Small intestine (tissue), 7 donors: Measurements from ENCODE around the gene ALPK1. TPM values are rescaled to one million over a fixed set of nuclear protein-coding genes. Genes with fewer than 3 reads are reported as not detected.

ENCODE experiments used
- DNase-seq, 2 donors: peaks; one replicate each; pipeline versions ENCODE4 v3.0.0 to v3.0.0-alpha.2; 2013
- FAIRE-seq: peaks from 2 replicates; lab custom pipeline; 2012; peaks lifted over from hg19 to GRCh38; lab: Jason Lieb, UNC
- H3K27ac ChIP-seq, 3 donors: one replicate each; pipeline ENCODE4 v1.5.1; 2013; ENCODE audit warnings: low read length in 2 of 3, mild to moderate bottlenecking in 2 of 3, control low read depth in 1 of 3, inconsistent platforms in 1 of 3, low read depth in 1 of 3, moderate library complexity in 1 of 3
- H3K27me3 ChIP-seq, 3 donors: one replicate each; pipeline ENCODE4 v1.6.1; 2013; ENCODE audit warnings: low read length in 3 of 3, inconsistent platforms in 1 of 3; ENCODE audit not compliant: control insufficient read depth in 3 of 3, insufficient read depth in 3 of 3
- H3K36me3 ChIP-seq, 3 donors: one replicate each; pipeline ENCODE4 v1.6.1; 2013; ENCODE audit warnings: low read length in 3 of 3, inconsistent platforms in 1 of 3, low read depth in 1 of 3, mild to moderate bottlenecking in 1 of 3, moderate library complexity in 1 of 3; ENCODE audit not compliant: control insufficient read depth in 3 of 3, insufficient read depth in 2 of 3
- H3K4me1 ChIP-seq, 3 donors: one replicate each; pipeline ENCODE4 v1.6.1; 2013; ENCODE audit warnings: low read length in 2 of 3, inconsistent platforms in 1 of 3, low read depth in 1 of 3, mild to moderate bottlenecking in 1 of 3, moderate library complexity in 1 of 3; ENCODE audit not compliant: control insufficient read depth in 3 of 3, insufficient read depth in 2 of 3
- H3K4me3 ChIP-seq, 3 donors: one replicate each; pipeline ENCODE4 v1.5.1; 2013; ENCODE audit warnings: low read length in 3 of 3, control low read depth in 1 of 3, inconsistent platforms in 1 of 3, low read depth in 1 of 3, mild to moderate bottlenecking in 1 of 3, moderate library complexity in 1 of 3
- H3K9me3 ChIP-seq, 2 donors: one replicate each; pipeline ENCODE4 v1.6.1; 2013; ENCODE audit warnings: low read depth in 1 of 2, low read length in 1 of 2; ENCODE audit not compliant: control insufficient read depth in 2 of 2, insufficient read depth in 1 of 2
- WGBS, 3 donors: extraction: QIAGEN DNeasy Blood & Tissue Kit; methylation state at CpG; one replicate each; pipeline ENCODE4 v1.1.7; 2013; 5-methylcytosine and 5-hydroxymethylcytosine counted together
- polyA plus RNA-seq, 4 donors: library from polyadenylated mRNA; stranded (reverse) in 3 of 4; unstranded in 1 of 4; fragments of 200-250 nt in 3 of 4; fragments of 120-200 nt in 1 of 4; gene quantifications; one replicate each; pipeline versions ENCODE4 v1.2.1 to v1.2.3, GENCODE V29; 2013
- donor health status: healthy with polysubstance abuse.
- donor health status: control.
- donor health status: control.
- donor health status: Bipolar disorder and iron deficiency.
- donor health status: healthy.

Gene ALPK1
- polyA plus RNA-seq, 4 donors, result 4.3 to 26.9 (median 6.1) TPM

GRCh38 chr4:112381996-112382692, 85.0 kb downstream of the ALPK1 start:
- 82 to 88% (median 86%) methylated on average over 6 of the region's 6 CpGs for WGBS, 3 donors
- no peak for FAIRE-seq
- DNase-seq, result no peak

GRCh38 chr4:112386071-112386470, 88.9 kb downstream of the ALPK1 start:
- WGBS, 3 donors, result 89 to 95% (median 93%) methylated on average over 4 of the region's 4 CpGs
- H3K4me1 ChIP-seq, result no peaks in the 10 kb centered on the region
- no peaks in the 10 kb centered on the region for H3K27me3 ChIP-seq
- H3K27ac ChIP-seq, result no peak overlapping the region
- H3K36me3 ChIP-seq, result peaks cover 0 to 5% (median 0%) of the 10 kb centered on the region in 3 donors
- DNase-seq, result no peak
- H3K9me3 ChIP-seq, result no peaks in the 10 kb centered on the region
- FAIRE-seq, result no peak
- H3K4me3 ChIP-seq, result no peak overlapping the region

More at GRCh38 chr4:112381996-112382692, 85.0 kb downstream of the ALPK1 start:
- Histone ChIP-seq H3K27ac (no peak overlapping the region), H3K4me1 (no peaks in the 10 kb centered on the region), H3K27me3 (no peaks in the 10 kb centered on the region), H3K4me3 (no peak overlapping the region), H3K36me3 (peaks cover 0 to 14% (median 0%) of the 10 kb centered on the region in 3 donors), H3K9me3 (no peaks in the 10 kb centered on the region)

- Histone ChIP-seq H3K27ac (no peak overlapping the region), H3K4me3 (no peak overlapping the region), H3K4me1 (no peaks in the 10 kb centered on the region), H3K27me3 (no peaks in the 10 kb centered on the region), H3K36me3 (peaks cover 0 to 2% (median 0%) of the 10 kb centered on the region in 3 donors), H3K9me3 (no peaks in the 10 kb centered on the region)
- FAIRE-seq (no peak), DNase-seq (no peak)
- 88 to 94% (median 92%) methylated on average over 4 of the region's 4 CpGs for WGBS, 3 donors
Observed at GRCh38 chr4:112402098-112402497, 104.9 kb downstream of the ALPK1 start.

- H3K9me3 ChIP-seq, result no peaks in the 10 kb centered on the region
- DNase-seq (no peak), FAIRE-seq (no peak)
- no peaks in the 10 kb centered on the region for H3K4me1 ChIP-seq
- no peaks in the 10 kb centered on the region for H3K27me3 ChIP-seq
- H3K36me3 ChIP-seq, result peaks cover 0 to 2% (median 0%) of the 10 kb centered on the region in 3 donors
- 63 to 89% (median 88%) methylated on average over 11 of the region's 11 CpGs for WGBS, 3 donors
- no peak overlapping the region for H3K27ac ChIP-seq
- H3K4me3 ChIP-seq, result no peak overlapping the region
Observed at GRCh38 chr4:112403101-112403945, 106.2 kb downstream of the ALPK1 start.

- 87 to 89% (median 88%) methylated on average over 2 of the region's 2 CpGs for WGBS, 3 donors
- Histone ChIP-seq H3K4me3 (no peak overlapping the region), H3K27ac (no peak overlapping the region), H3K27me3 (no peaks in the 10 kb centered on the region), H3K4me1 (no peaks in the 10 kb centered on the region), H3K36me3 (peaks cover 0 to 16% (median 10%) of the 10 kb centered on the region in 3 donors), H3K9me3 (no peaks in the 10 kb centered on the region)
- DNase-seq (no peak), FAIRE-seq (no peak)
Observed at GRCh38 chr4:112410364-112410763, 113.2 kb downstream of the ALPK1 start.

GRCh38 chr4:112410804-112411203, 113.6 kb downstream of the ALPK1 start:
- Histone ChIP-seq H3K36me3 (peaks cover 0 to 16% (median 10%) of the 10 kb centered on the region in 3 donors), H3K9me3 (no peaks in the 10 kb centered on the region), H3K4me1 (no peaks in the 10 kb centered on the region), H3K27ac (no peak overlapping the region), H3K4me3 (no peak overlapping the region), H3K27me3 (no peaks in the 10 kb centered on the region)
- FAIRE-seq (no peak), DNase-seq (no peak)
- WGBS, 3 donors, result 90 to 94% (median 94%) methylated on average over 7 of the region's 7 CpGs

- no peaks in the 10 kb centered on the region for H3K9me3 ChIP-seq
Observed at GRCh38 chr4:112411781-112412550, 114.8 kb downstream of the ALPK1 start.

GRCh38 chr4:112416464-112416863, 119.3 kb downstream of the ALPK1 start:
- WGBS, 3 donors, result 93 to 97% (median 96%) methylated on average over 3 of the region's 3 CpGs

More at GRCh38 chr4:112411781-112412550, 114.8 kb downstream of the ALPK1 start:
- no peak overlapping the region for H3K4me3 ChIP-seq
- H3K27ac ChIP-seq, result no peak overlapping the region
- H3K4me1 ChIP-seq, result no peaks in the 10 kb centered on the region
- no peaks in the 10 kb centered on the region for H3K27me3 ChIP-seq
- H3K36me3 ChIP-seq, result peaks cover 0 to 16% (median 10%) of the 10 kb centered on the region in 3 donors
- 83 to 96% (median 94%) methylated on average over 32 of the region's 32 CpGs for WGBS, 3 donors
- FAIRE-seq (no peak), DNase-seq (no peak)

More at GRCh38 chr4:112416464-112416863, 119.3 kb downstream of the ALPK1 start:
- H3K27ac ChIP-seq, result no peak overlapping the region
- no peaks in the 10 kb centered on the region for H3K4me1 ChIP-seq
- no peak for DNase-seq
- H3K4me3 ChIP-seq, result no peak overlapping the region
- no peak for FAIRE-seq
- H3K9me3 ChIP-seq, result peaks cover 0 to 3% of the 10 kb centered on the region in 2 donors
- H3K36me3 ChIP-seq, result peaks cover 0 to 22% (median 10%) of the 10 kb centered on the region in 3 donors
- H3K27me3 ChIP-seq, result no peaks in the 10 kb centered on the region
